IMR-90 (cell line): ENCODE data around the gene KCNJ10.

ENCODE experiments used
- CEBPB ChIP-seq: IDR thresholded peaks from 2 replicates; pipeline ENCODE4 v1.6.1; 2012; ENCODE audit warnings: low read depth, low read length, improper control_type of control experiment
- CHD1 ChIP-seq: IDR thresholded peaks from 2 replicates; pipeline ENCODE4 v1.6.1; 2012; ENCODE audit warnings: low read depth, low read length, improper control_type of control experiment
- MAFK ChIP-seq: IDR thresholded peaks from 2 replicates; pipeline ENCODE4 v1.6.1; 2012; ENCODE audit warnings: low read depth, low read length, improper control_type of control experiment
- MAZ ChIP-seq: IDR thresholded peaks from 2 replicates; pipeline ENCODE4 v1.6.1; 2012; ENCODE audit warnings: low read depth, mild to moderate bottlenecking, low read length, improper control_type of control experiment, moderate library complexity, borderline replicate concordance
- NFE2L2 ChIP-seq: fragments of 150-350 bp; IDR thresholded peaks from 2 replicates; pipeline ENCODE4 v1.6.1; 2016; ENCODE audit warnings: low read depth, mild to moderate bottlenecking, low read length
- POLR2A ChIP-seq: IDR thresholded peaks from 2 replicates; pipeline ENCODE4 v1.6.1; 2012; ENCODE audit warnings: mild to moderate bottlenecking, low read depth, low read length
- RAD21 ChIP-seq: IDR thresholded peaks from 2 replicates; pipeline ENCODE4 v1.6.1; 2012; ENCODE audit warnings: low read length, improper control_type of control experiment
- RCOR1 ChIP-seq: IDR thresholded peaks from 2 replicates; pipeline ENCODE4 v1.6.1; 2012; ENCODE audit warnings: mild to moderate bottlenecking, low read length, improper control_type of control experiment; ENCODE audit not compliant: insufficient replicate concordance
- RFX5 ChIP-seq: IDR thresholded peaks from 2 replicates; pipeline ENCODE4 v1.8.0; 2012; ENCODE audit warnings: low read depth, mild to moderate bottlenecking, low read length, moderate library complexity
- SMC3 ChIP-seq: fragments of 150-350 bp; IDR thresholded peaks from 2 replicates; pipeline ENCODE4 v1.6.1; 2016; ENCODE audit warnings: low read depth, mild to moderate bottlenecking, antibody characterized with exemption, low read length, moderate library complexity
- USF2 ChIP-seq: fragments of 150-350 bp; IDR thresholded peaks from 2 replicates; pipeline ENCODE4 v1.6.1; 2017; ENCODE audit warnings: mild to moderate bottlenecking, antibody characterized with exemption, low read length, low read depth
- TF ChIP-seq, protein P1 (sequence below): conservative IDR thresholded peaks from 2 replicates; pipeline ENCODE4 v1.5.1; 2012; ENCODE audit warnings: mild to moderate bottlenecking, low read depth, low read length, improper control_type of control experiment
- TF ChIP-seq, protein P2 (sequence below): fragments of 150-350 bp; IDR thresholded peaks from 2 replicates; pipeline ENCODE4 v1.6.1; 2016; ENCODE audit warnings: low read depth, mild to moderate bottlenecking, low read length, moderate library complexity, borderline replicate concordance

- TF ChIP-seq, protein P1, sequence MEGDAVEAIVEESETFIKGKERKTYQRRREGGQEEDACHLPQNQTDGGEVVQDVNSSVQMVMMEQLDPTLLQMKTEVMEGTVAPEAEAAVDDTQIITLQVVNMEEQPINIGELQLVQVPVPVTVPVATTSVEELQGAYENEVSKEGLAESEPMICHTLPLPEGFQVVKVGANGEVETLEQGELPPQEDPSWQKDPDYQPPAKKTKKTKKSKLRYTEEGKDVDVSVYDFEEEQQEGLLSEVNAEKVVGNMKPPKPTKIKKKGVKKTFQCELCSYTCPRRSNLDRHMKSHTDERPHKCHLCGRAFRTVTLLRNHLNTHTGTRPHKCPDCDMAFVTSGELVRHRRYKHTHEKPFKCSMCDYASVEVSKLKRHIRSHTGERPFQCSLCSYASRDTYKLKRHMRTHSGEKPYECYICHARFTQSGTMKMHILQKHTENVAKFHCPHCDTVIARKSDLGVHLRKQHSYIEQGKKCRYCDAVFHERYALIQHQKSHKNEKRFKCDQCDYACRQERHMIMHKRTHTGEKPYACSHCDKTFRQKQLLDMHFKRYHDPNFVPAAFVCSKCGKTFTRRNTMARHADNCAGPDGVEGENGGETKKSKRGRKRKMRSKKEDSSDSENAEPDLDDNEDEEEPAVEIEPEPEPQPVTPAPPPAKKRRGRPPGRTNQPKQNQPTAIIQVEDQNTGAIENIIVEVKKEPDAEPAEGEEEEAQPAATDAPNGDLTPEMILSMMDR, result no peak
- TF ChIP-seq, protein P2, sequence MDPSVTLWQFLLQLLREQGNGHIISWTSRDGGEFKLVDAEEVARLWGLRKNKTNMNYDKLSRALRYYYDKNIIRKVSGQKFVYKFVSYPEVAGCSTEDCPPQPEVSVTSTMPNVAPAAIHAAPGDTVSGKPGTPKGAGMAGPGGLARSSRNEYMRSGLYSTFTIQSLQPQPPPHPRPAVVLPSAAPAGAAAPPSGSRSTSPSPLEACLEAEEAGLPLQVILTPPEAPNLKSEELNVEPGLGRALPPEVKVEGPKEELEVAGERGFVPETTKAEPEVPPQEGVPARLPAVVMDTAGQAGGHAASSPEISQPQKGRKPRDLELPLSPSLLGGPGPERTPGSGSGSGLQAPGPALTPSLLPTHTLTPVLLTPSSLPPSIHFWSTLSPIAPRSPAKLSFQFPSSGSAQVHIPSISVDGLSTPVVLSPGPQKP, result no peak
- TF ChIP-seq POLR2A, result no peak
- TF ChIP-seq CHD1, result no peak
- no peak for TF ChIP-seq NFE2L2
- no peak for TF ChIP-seq RAD21
- TF ChIP-seq RCOR1, result no peak
- TF ChIP-seq MAZ, result no peak
- no peak for TF ChIP-seq CEBPB
- no peak for TF ChIP-seq MAFK
- no peak for TF ChIP-seq RFX5
- TF ChIP-seq SMC3, result no peak
- no peak for TF ChIP-seq USF2
Measured at GRCh38 chr1:160094806-160095205, 24.8 kb upstream of the KCNJ10 start.
